HL-60 (cell line): ENCODE measurements around the gene CXCL6.

ENCODE experiments used
- DNase-seq, 2 experiments: peaks; one replicate each; pipeline ENCODE4 v3.0.0-alpha.2; 2010 to 2020; ENCODE audit warnings: low read depth in 1 of 2, low spot score in 1 of 2
- H3K27ac ChIP-seq: fragments of 250-450 bp; sonication (Bioruptor Pico); replicated peaks from 2 replicates; pipeline ENCODE4 v1.5.1; 2020; ENCODE audit warnings: mild to moderate bottlenecking, moderate library complexity
- H3K27me3 ChIP-seq: fragments of 250-450 bp; sonication (Bioruptor Pico); 2 replicates; pipeline ENCODE4 v1.5.1; 2021; ENCODE audit warnings: mild to moderate bottlenecking, moderate library complexity; ENCODE audit not compliant: insufficient read depth, poor library complexity, severe bottlenecking
- H3K4me3 ChIP-seq: replicated peaks from 2 replicates; pipeline ENCODE4 v1.5.1; 2011; ENCODE audit warnings: mild to moderate bottlenecking, control low read depth, low read length; ENCODE audit not compliant: insufficient read depth
- CTCF ChIP-seq: IDR thresholded peaks from one replicate; pipeline ENCODE4 v1.5.1; 2011; ENCODE audit warnings: low read length, control low read depth, inconsistent platforms; ENCODE audit not compliant: insufficient read depth
- GABPA ChIP-seq: IDR thresholded peaks from 2 replicates; pipeline ENCODE4 v1.6.1; 2012; ENCODE audit warnings: low read depth
- POLR2AphosphoS5 ChIP-seq: IDR thresholded peaks from 2 replicates; pipeline ENCODE4 v1.6.1; 2012; ENCODE audit warnings: low read depth
- REST ChIP-seq: IDR thresholded peaks from 2 replicates; pipeline ENCODE4 v1.6.1; 2012; ENCODE audit warnings: low read depth; ENCODE audit not compliant: insufficient replicate concordance
- SPI1 ChIP-seq: IDR thresholded peaks from 2 replicates; pipeline ENCODE4 v1.6.1; 2012; ENCODE audit warnings: low read depth, mild to moderate bottlenecking, borderline replicate concordance

CXCL6 gene

GRCh38 chr4:73810191-73810590 lies 26.3 kb upstream of the CXCL6 start:
- Histone ChIP-seq H3K27me3 (no peaks in the 10 kb centered on the region), H3K27ac (no peak overlapping the region), H3K4me3 (no peak overlapping the region)
- TF ChIP-seq SPI1 (no peak), CTCF (no peak), POLR2AphosphoS5 (no peak), GABPA (no peak), REST (no peak)
- no peak for DNase-seq

- no peak for DNase-seq
- no peak overlapping the region for H3K4me3 ChIP-seq
- H3K27ac ChIP-seq: no peak overlapping the region
- H3K27me3 ChIP-seq: no peaks in the 10 kb centered on the region
- TF ChIP-seq POLR2AphosphoS5 (no peak), GABPA (no peak), CTCF (no peak), SPI1 (no peak)
Measured at GRCh38 chr4:73811841-73812240, 24.6 kb upstream of the CXCL6 start.

- DNase-seq: no peak
- Histone ChIP-seq H3K4me3 (no peak overlapping the region), H3K27me3 (no peaks in the 10 kb centered on the region), H3K27ac (no peak overlapping the region)
- TF ChIP-seq GABPA: no peak
- TF ChIP-seq SPI1: no peak
- no peak for TF ChIP-seq REST
- TF ChIP-seq POLR2AphosphoS5: no peak
- TF ChIP-seq CTCF: no peak
Measured at GRCh38 chr4:73814679-73815078, 21.8 kb upstream of the CXCL6 start.

- Histone ChIP-seq H3K4me3 (no peak overlapping the region), H3K27me3 (no peaks in the 10 kb centered on the region), H3K27ac (no peak overlapping the region)
- TF ChIP-seq SPI1 (peak; percentile 93), CTCF (no peak)
- peak in 1 of 2 experiments; percentile 31 for DNase-seq
Measured at GRCh38 chr4:73815145-73815544, 21.3 kb upstream of the CXCL6 start.
